Natural killer cell treated with Interleukin-12 subunit alpha and Interleukin-12 subunit beta and Interleukin-15 and Interleukin-18, amount 100 ng/mL, for 72 hours (primary cell): ENCODE data around the gene EPB41L1. TPM values are rescaled to one million over a fixed set of nuclear protein-coding genes. Genes with fewer than 3 reads are reported as not detected.

ENCODE experiments used
- ATAC-seq, 2 donors: fragments of 150-1000 bp; cut with Tn5 transposase in 1 of 2; sonication (Bioruptor Pico), chemical (Tn5 transposase) in 1 of 2; 2 replicates each; pipeline ENCODE4 v1.10.0; 2021
- DNase-seq: peaks from one replicate; pipeline ENCODE4 v3.0.0; 2022; ENCODE audit warnings: low spot score
- H3K27ac Mint-ChIP-seq, 2 donors: 1 replicate in 1 of 2; 2 replicates in 1 of 2; pipeline ENCODE4 v1.8.0; 2022; ENCODE audit warnings: mixed read lengths in 2 of 2, mild to moderate bottlenecking in 1 of 2, moderate library complexity in 1 of 2
- H3K27me3 Mint-ChIP-seq, 2 donors: 1 replicate in 1 of 2; 2 replicates in 1 of 2; pipeline ENCODE4 v1.8.0; 2022; ENCODE audit warnings: mixed read lengths in 2 of 2
- H3K36me3 Mint-ChIP-seq: one replicate; pipeline ENCODE4 v1.8.0; 2022; ENCODE audit warnings: mixed read lengths
- H3K4me1 Mint-ChIP-seq, 2 donors: 1 replicate in 1 of 2; 2 replicates in 1 of 2; pipeline ENCODE4 v1.8.0; 2022; ENCODE audit warnings: low read depth in 2 of 2, mixed read lengths in 2 of 2, mild to moderate bottlenecking in 1 of 2
- H3K4me3 Mint-ChIP-seq: one replicate; pipeline ENCODE4 v1.8.0; 2022; ENCODE audit warnings: mixed read lengths
- H3K9me3 Mint-ChIP-seq: 2 replicates; pipeline ENCODE4 v1.8.0; 2022; ENCODE audit warnings: mixed read lengths
- total RNA-seq, 2 donors: library from RNA; stranded (reverse); gene quantifications; one replicate each; pipeline ENCODE4 v1.2.3, GENCODE V29; 2022

EPB41L1 gene
- total RNA-seq, 2 donors from 2014 or later = 0.21 TPM; not detected in 1

GRCh38 chr20:36262440-36262839 lies 107.9 kb downstream of the EPB41L1 start:
- DNase-seq (no peak), ATAC-seq (no peak)
- Mint-ChIP-seq H3K4me3 (no peak overlapping the region), H3K36me3 (no peaks in the 10 kb centered on the region), H3K27me3 (no peaks in the 10 kb centered on the region), H3K27ac (no peak overlapping the region), H3K9me3 (no peaks in the 10 kb centered on the region), H3K4me1 (no peaks in the 10 kb centered on the region)

- Mint-ChIP-seq H3K4me3 (no peak overlapping the region), H3K27me3 (no peaks in the 10 kb centered on the region), H3K36me3 (no peaks in the 10 kb centered on the region), H3K4me1 (no peaks in the 10 kb centered on the region), H3K27ac (no peak overlapping the region), H3K9me3 (no peaks in the 10 kb centered on the region)
- DNase-seq = no peak
- no peak for ATAC-seq
Observed at GRCh38 chr20:36264426-36265246, 110.1 kb downstream of the EPB41L1 start.

- no peaks in the 10 kb centered on the region for H3K36me3 Mint-ChIP-seq
- no peak overlapping the region for H3K27ac Mint-ChIP-seq
Observed at GRCh38 chr20:36266189-36266588, 111.6 kb downstream of the EPB41L1 start.

GRCh38 chr20:36267605-36268381 lies 113.3 kb downstream of the EPB41L1 start:
- ATAC-seq = no peak
- no peak overlapping the region for H3K27ac Mint-ChIP-seq
- H3K27me3 Mint-ChIP-seq = no peaks in the 10 kb centered on the region
- H3K9me3 Mint-ChIP-seq = no peaks in the 10 kb centered on the region
- no peak overlapping the region for H3K4me3 Mint-ChIP-seq
- no peak for DNase-seq
- no peaks in the 10 kb centered on the region for H3K4me1 Mint-ChIP-seq
- H3K36me3 Mint-ChIP-seq = no peaks in the 10 kb centered on the region

More at GRCh38 chr20:36266189-36266588, 111.6 kb downstream of the EPB41L1 start:
- DNase-seq (no peak), ATAC-seq (no peak)
- H3K4me1 Mint-ChIP-seq = no peaks in the 10 kb centered on the region
- no peak overlapping the region for H3K4me3 Mint-ChIP-seq
- H3K27me3 Mint-ChIP-seq = no peaks in the 10 kb centered on the region
- H3K9me3 Mint-ChIP-seq = no peaks in the 10 kb centered on the region

GRCh38 chr20:36268440-36269342 lies 114.2 kb downstream of the EPB41L1 start:
- no peaks in the 10 kb centered on the region for H3K27me3 Mint-ChIP-seq
- no peaks in the 10 kb centered on the region for H3K9me3 Mint-ChIP-seq
- no peaks in the 10 kb centered on the region for H3K4me1 Mint-ChIP-seq
- DNase-seq = no peak
- no peak for ATAC-seq
- no peak overlapping the region for H3K27ac Mint-ChIP-seq
- no peak overlapping the region for H3K4me3 Mint-ChIP-seq
- H3K36me3 Mint-ChIP-seq = no peaks in the 10 kb centered on the region

GRCh38 chr20:36269507-36269906 lies 115.0 kb downstream of the EPB41L1 start:
- H3K27me3 Mint-ChIP-seq = no peaks in the 10 kb centered on the region
- ATAC-seq (no peak), DNase-seq (no peak)
- no peak overlapping the region for H3K27ac Mint-ChIP-seq
- H3K4me1 Mint-ChIP-seq = no peaks in the 10 kb centered on the region
- no peaks in the 10 kb centered on the region for H3K9me3 Mint-ChIP-seq
- H3K36me3 Mint-ChIP-seq = no peaks in the 10 kb centered on the region
- H3K4me3 Mint-ChIP-seq = no peak overlapping the region

- Mint-ChIP-seq H3K27ac (no peak overlapping the region), H3K9me3 (no peaks in the 10 kb centered on the region), H3K36me3 (no peaks in the 10 kb centered on the region), H3K27me3 (no peaks in the 10 kb centered on the region), H3K4me3 (no peak overlapping the region), H3K4me1 (no peaks in the 10 kb centered on the region)
- no peak for DNase-seq
- no peak for ATAC-seq
Observed at GRCh38 chr20:36270744-36271638, 116.5 kb downstream of the EPB41L1 start.

GRCh38 chr20:36271639-36272546 lies 117.4 kb downstream of the EPB41L1 start:
- H3K9me3 Mint-ChIP-seq = no peaks in the 10 kb centered on the region
- H3K36me3 Mint-ChIP-seq = no peaks in the 10 kb centered on the region
- H3K27me3 Mint-ChIP-seq = peaks cover 0 to 2% of the 10 kb centered on the region in 2 donors
- H3K27ac Mint-ChIP-seq = no peak overlapping the region
- H3K4me1 Mint-ChIP-seq = no peaks in the 10 kb centered on the region
- ATAC-seq (no peak), DNase-seq (no peak)
- H3K4me3 Mint-ChIP-seq = no peak overlapping the region

GRCh38 chr20:36272547-36273220 lies 118.1 kb downstream of the EPB41L1 start:
- no peaks in the 10 kb centered on the region for H3K9me3 Mint-ChIP-seq
- ATAC-seq (no peak), DNase-seq (no peak)
- peaks cover 0 to 3% of the 10 kb centered on the region in 2 donors for H3K27me3 Mint-ChIP-seq
- H3K4me1 Mint-ChIP-seq = no peaks in the 10 kb centered on the region
- H3K4me3 Mint-ChIP-seq = no peak overlapping the region
- H3K27ac Mint-ChIP-seq = no peak overlapping the region
- no peaks in the 10 kb centered on the region for H3K36me3 Mint-ChIP-seq

GRCh38 chr20:36273414-36274180 lies 119.1 kb downstream of the EPB41L1 start:
- peaks cover 0 to 5% of the 10 kb centered on the region in 2 donors for H3K27me3 Mint-ChIP-seq
- DNase-seq = no peak
- no peaks in the 10 kb centered on the region for H3K36me3 Mint-ChIP-seq
- no peaks in the 10 kb centered on the region for H3K4me1 Mint-ChIP-seq
- no peak for ATAC-seq
- H3K27ac Mint-ChIP-seq = no peak overlapping the region
- no peak overlapping the region for H3K4me3 Mint-ChIP-seq
- no peaks in the 10 kb centered on the region for H3K9me3 Mint-ChIP-seq

GRCh38 chr20:36274181-36274841 lies 119.8 kb downstream of the EPB41L1 start:
- Mint-ChIP-seq H3K4me1 (no peaks in the 10 kb centered on the region), H3K4me3 (no peak overlapping the region), H3K9me3 (no peaks in the 10 kb centered on the region), H3K27ac (no peak overlapping the region), H3K27me3 (peaks cover 0 to 5% of the 10 kb centered on the region in 2 donors), H3K36me3 (no peaks in the 10 kb centered on the region)
- ATAC-seq (no peak), DNase-seq (no peak)
